IPS-18c (cell line): ENCODE data around the gene CLTC.

Experiments used
- H3K4me3 ChIP-seq: 2 replicates; pipeline ENCODE4 v1.7.0; 2013; ENCODE audit warnings: low read depth, mild to moderate bottlenecking, low read length, moderate library complexity; ENCODE audit not compliant: insufficient read depth
- H3K9me3 ChIP-seq: one replicate; pipeline ENCODE4 v1.6.1; 2013; ENCODE audit warnings: mild to moderate bottlenecking, low read length, moderate library complexity; ENCODE audit not compliant: control insufficient read depth, insufficient read depth

The CLTC gene

DNA sequence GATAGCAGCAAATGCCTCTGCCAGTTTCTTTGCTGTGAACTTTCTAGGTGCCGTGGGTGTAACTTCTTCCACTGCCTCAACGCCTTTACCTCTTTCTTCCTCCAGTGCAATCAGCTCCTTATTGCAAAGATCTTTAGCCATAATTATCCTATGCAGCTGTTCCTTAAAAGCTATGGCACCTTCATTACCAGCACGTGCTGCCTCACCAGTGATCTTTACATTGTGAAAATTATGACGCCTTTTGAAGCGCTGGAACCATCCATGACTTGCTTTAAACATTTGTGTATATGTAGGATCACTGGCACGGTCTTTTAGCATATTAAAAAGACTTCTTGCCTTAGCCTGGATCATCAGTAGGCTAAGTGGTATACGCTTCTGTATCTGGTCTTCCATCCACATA, 79.5 kb downstream of the CLTC start:
- Histone ChIP-seq H3K9me3 (no peaks in the 10 kb centered on the region), H3K4me3 (no peak overlapping the region)

DNA sequence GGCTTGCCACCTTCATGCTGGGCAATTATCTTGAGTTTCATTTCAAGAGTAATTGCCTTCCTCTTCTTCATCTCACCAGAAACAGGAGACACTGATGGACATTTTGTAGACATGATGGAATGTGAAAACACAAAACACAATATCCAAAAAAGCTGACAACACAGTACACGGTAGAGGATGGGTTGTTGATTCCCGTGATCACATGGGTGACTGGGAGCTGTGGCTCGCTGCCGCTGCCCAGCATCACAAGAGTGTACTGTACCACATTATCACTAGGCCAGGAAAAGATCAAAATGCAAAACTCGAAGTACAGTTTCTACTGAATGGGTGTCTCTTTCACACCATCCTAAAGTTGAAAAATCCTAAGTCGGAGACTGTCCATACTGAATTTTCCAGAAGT, 80.1 kb downstream of the CLTC start:
- H3K9me3 ChIP-seq = no peaks in the 10 kb centered on the region
- H3K4me3 ChIP-seq = no peak overlapping the region

DNA sequence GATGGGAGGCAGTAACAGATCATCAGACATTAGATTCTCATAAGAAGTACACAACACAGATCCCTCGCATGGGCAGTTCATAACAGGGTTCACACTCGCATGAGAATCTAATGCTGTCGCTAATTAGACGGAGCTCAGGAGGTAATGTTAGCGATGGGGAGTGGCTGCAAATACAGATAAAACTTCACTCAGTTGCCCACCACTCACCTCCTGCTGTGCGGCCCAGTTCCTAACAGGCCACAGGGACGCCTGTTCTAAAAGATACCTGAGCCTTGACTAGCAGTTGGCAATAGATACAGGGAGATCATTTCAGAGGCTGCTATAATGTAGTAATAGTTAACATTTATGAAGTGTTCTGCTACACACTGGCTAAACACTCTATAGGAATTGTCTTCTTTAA, 82.6 kb downstream of the CLTC start:
- H3K4me3 ChIP-seq = no peak overlapping the region
- no peaks in the 10 kb centered on the region for H3K9me3 ChIP-seq

DNA sequence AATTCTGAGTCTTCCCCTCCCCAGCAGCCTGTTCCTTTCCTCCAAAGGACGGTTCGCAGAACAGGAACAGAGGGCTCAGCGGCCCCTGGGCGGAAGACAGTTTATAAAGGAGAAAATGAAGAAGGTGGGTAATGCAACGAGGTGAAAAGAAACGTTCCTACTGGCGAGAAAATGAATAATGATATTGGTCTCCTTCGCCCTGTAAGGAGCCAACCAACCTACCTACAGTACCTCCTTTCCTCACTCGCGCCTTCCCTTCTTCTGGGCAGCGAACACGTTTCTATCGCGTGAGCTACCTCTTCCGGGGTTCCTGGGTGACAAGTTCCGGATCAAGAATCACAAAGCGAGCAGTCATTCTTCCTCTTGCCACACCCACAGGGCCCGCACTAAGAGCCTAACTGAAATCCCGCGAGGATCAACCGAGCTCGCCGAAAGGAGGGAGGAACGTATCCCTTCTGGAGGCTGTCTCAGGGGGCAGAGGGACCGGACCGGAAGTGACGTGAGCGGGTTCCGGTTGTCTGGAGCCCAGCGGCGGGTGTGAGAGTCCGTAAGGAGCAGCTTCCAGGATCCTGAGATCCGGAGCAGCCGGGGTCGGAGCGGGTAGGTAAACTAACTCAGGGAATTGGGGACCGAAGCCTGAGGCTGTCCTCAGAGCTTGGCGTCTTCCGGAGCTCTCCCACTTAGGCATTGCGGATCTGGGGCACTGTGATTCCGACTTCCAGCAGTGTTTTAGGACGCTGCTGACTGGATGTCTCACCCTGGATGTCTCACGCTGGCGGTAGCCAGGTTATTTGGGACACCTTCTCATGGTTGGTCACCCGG, 87.7 kb downstream of the CLTC start, which contains the start of the genes PTRH2 and VMP1:
Gene PTRH2 (minus strand): TSS at position 282 of the 822 bp plus-strand sequence. CDS start 9,452 bp downstream, outside the sequence.
Gene VMP1 (plus strand): TSS at position 506 of the 822 bp plus-strand sequence. CDS start 23,793 bp downstream, outside the sequence.
- no peaks in the 10 kb centered on the region for H3K9me3 ChIP-seq
- H3K4me3 ChIP-seq = peak within 1 kb of the TSS; percentile 98

DNA sequence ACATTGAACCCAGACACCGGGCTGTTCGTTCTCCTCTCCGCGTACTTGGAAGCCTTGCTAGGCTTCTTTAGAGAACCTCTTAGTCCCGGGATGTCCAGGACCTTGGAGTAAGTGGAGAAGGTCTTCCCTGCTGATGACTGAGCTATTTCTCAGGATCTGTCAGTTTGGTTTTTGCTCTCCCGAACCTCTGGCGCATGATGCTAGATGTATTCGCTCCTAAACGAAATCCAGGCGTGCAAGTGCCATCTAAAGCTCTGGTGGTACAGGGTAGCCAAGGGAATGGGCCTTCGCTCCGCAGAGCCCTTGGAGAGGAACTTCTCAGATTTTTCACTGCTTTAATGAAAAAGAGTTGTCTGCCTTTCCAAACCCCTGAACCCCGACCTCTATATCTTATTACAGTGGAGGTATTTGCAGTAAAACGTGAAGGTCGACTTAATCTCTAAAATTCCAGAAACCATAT, 88.3 kb downstream of the CLTC start:
- Histone ChIP-seq H3K9me3 (no peaks in the 10 kb centered on the region), H3K4me3 (peak overlapping the region; percentile 98)

DNA sequence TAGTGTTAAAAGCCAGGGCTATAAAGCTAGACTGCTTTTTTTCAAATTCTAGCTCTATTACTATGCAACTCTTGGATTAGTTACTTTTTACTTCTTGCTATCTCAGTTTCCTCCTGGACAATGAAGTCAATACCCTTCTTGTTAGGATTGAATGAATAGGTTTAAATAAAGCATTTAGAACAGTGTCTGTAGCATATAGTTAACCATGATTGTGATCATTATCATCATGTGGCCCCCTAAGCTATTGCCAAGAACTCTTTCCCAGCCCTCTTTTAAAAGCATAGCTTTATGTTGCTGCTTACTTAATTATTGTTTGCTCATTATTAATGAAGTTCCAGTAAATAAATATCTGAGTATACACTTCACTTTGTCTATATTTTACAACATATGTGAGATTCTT, 92.2 kb downstream of the CLTC start:
- Histone ChIP-seq H3K4me3 (no peak overlapping the region), H3K9me3 (no peaks in the 10 kb centered on the region)

DNA sequence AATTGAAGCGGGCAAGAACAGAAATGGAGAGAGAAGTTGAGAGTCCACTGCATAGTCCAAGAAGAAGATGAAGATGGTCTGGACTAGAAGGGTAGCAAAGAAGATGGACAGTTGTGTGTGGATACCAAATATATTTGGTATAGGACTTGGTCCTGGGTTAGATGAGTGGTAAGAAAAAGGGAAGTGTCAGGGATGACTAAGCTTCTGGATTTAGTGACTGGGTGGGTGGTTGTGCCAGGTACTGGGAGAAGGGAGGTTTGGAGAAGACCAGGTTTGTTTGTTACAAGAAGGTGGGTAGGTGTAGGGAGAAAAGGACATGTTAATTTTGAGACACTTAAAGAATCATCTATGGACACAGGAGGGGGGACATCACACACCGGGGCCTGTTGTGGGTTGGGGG, 93.2 kb downstream of the CLTC start:
- H3K4me3 ChIP-seq = no peak overlapping the region
- H3K9me3 ChIP-seq = no peaks in the 10 kb centered on the region

DNA sequence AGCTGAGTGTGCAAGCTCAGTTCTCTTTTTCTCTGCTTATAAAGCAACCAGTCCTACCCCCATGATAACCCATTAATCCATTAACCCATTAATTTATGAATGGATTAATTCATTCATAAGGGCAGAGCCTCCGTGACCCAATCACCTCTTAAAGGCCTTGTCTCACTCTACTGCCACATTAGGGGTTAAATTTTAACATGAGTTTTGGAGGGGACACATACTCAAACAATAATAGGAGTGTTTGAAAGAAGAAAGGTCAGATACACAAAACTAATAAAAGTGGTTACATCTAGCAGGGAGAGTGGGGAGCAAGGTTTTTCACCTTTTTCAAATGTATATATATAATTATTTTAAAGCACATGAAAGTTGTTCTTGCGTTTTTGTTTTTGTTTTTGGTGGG, 94.6 kb downstream of the CLTC start:
- H3K9me3 ChIP-seq = no peaks in the 10 kb centered on the region
- H3K4me3 ChIP-seq = no peak overlapping the region

DNA sequence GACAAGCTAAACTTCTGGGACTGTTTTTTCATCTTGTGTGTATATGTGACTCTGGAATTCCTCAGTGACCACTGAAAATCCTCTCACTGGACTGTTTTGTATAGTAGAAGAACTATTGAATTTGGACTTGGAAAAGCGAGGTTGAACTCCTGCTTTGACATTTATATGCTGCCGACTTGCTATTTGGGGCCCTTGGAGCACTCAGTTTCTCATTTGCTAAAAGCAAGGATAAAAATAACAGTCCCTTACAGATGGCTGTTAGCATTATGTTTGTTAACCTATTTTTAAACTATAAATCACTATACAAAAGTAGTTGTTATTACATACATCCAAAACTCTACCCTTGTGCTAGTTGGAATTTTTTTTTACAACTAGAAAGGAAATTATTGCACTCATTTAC, 96.7 kb downstream of the CLTC start:
- Histone ChIP-seq H3K4me3 (no peak overlapping the region), H3K9me3 (no peaks in the 10 kb centered on the region)

DNA sequence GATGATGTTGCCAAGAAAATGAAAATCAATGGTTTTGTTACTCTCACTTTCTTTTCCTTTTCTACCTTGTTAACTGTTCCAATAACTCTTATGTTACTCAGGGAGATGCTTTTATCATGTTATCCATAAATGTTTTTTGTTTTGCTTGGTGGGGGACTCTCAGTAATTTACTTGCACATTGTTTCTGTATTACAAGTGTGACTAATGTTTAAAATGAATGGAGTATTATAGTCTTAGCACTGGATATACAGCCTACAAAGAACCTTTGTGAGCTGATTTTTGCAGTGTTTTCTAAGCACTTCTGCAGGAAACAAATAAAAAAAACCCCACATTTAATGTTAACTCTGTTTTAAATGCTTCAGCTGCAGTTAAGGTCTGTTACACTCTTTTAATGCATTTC, 99.8 kb downstream of the CLTC start:
- H3K9me3 ChIP-seq = no peaks in the 10 kb centered on the region
- H3K4me3 ChIP-seq = no peak overlapping the region

DNA sequence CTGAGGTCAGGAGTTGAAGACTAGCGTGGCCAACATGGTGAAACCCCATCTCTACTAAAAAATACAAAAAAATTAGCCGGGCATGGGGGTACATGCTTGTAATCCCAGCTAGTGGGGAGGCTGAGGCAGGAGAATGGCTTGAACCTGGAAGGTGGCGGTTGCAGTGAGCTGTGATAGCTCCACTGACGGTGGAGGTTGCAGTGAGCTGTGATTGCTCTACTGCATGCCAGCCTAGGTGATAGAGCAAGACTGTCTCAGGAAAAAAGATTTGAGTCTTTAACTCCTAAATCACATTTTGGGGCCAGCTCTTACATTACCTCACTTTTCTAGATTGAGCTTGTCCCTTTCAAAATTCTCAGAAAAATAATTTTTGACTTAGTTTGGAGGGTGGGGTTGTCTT, 102.9 kb downstream of the CLTC start:
- no peak overlapping the region for H3K4me3 ChIP-seq
- no peaks in the 10 kb centered on the region for H3K9me3 ChIP-seq

DNA sequence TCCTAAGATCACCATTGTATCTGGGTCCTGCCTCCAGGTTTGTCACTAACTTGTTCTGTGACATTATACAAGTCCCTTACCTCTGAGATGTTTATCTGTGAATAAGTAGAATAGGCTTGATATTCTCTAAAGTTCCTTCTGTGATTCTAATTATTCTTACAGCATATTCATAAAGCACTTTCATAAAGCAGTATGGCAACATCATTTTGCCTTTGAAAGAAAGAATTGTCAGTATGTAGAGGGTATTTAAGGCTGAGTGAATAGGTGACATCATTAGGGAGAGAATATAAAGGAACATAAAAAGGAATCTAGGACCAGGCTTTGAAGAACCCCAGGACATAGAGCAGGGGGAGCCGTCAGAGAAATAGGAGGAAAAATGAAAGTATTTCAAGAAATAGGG, 103.3 kb downstream of the CLTC start:
- Histone ChIP-seq H3K4me3 (no peak overlapping the region), H3K9me3 (no peaks in the 10 kb centered on the region)

DNA sequence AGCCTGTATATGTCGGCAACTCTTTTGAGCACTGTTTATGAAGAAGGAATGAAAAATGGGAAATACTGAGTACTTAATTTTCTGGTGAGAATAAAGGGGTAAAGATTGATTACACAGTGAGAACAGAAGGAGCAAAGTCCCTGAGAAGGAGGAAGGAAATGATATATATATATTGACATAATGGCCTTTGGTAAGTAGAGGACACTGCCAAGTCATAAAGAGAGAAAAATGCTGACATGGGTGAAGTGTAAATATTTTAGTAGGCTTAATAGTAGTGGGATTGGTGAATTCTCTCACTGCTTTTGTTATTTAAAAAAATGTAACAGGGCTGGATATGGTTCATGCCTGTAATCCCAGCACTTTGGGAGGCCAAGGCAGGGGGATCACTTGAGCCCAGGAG, 103.9 kb downstream of the CLTC start:
- Histone ChIP-seq H3K4me3 (no peak overlapping the region), H3K9me3 (no peaks in the 10 kb centered on the region)

DNA sequence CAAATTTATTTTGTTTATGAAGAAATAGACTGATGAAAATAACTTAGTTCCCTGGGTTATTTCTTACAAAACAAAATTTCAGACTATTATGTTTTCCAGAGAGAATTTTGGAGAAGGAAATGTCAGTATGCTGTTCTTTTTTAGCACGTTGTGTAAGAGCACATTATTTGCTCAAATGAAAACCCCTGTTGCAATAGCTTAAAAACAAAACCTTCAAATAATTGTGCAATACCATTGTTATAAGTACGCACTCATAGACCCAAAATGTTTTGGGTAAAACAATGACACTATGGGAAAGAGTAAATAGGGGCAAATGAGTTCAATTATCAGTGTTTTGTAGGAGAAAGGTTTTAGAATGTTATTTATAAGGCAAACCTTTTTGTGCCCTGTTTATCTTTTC, 106.0 kb downstream of the CLTC start:
- H3K4me3 ChIP-seq = no peak overlapping the region
- H3K9me3 ChIP-seq = no peaks in the 10 kb centered on the region

DNA sequence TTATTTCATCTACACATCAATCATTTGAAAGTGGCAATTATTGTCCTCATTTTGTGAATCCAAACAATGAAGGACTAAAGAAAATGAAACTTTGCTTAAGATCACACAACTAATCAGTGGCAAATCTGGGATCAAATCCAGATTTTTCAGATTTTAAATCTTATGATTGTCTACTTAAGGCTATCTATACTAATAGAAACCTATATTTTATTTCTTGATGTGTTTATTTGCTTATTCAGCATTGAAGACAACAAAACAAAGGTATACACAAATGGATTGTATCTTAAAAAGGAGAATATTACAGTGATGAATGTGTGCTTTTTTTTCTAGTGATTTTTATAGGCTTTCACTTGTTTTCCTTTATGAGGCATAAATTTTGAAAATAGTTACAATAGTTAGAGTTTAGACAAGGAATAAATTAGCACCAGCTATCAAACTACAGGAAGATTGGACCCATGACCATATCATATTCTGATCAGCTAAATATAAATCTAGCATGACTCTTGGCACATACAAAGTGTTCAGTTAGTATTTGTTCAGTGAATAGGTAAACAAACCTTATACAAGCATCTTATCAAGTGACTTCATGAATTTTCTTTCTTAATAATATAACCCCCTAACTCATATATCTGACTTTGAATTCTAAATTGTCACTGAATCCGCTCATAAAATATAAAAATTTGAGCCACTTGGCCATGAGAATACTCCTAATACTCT, 108.3 kb downstream of the CLTC start:
- Histone ChIP-seq H3K4me3 (no peak overlapping the region), H3K9me3 (no peaks in the 10 kb centered on the region)

DNA sequence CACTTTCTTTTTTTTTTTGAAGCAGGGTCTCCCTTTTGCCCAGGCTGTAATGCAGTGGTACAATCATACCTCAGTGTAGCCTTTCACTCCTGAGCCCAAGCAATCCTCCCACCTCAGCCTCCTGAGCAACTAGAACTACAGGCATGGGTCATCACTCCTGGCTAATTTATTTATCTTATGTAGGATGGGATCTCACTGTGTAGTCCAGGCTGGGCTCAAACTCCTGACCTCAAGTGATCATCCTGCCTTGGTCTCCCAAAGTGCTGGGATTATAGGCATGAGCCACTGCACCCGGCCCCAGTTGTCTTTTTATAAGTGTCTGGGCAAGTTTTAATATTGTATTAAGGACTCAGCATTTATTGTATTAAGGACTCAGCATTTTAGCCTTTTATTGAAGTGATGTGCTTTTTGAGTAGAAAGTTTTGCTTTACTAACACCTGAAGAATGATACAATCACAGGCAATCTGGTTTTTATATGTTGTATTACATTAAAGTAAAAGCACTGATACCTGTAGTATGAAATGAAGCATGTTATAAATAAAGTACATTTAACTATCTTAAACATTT, 110.7 kb downstream of the CLTC start:
- no peaks in the 10 kb centered on the region for H3K9me3 ChIP-seq
- H3K4me3 ChIP-seq = no peak overlapping the region

DNA sequence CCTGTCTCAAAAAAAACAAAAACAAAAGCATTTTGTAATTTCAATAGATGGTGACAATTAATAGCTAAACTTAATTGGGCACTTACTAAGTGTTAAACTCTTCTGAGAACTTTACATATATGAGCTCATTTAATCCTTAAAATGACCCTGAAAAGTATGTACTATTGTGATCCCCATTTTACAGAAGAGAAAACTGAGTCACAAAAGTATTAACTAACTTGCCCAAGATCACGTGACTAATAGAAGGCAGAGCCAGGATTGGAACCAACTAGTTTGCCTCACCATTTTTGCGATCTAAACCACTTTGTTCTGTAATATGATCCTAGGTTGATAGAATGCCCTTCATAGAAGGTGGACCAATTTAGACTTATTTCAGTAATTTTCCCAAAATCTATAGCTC, 114.0 kb downstream of the CLTC start:
- no peak overlapping the region for H3K4me3 ChIP-seq
- H3K9me3 ChIP-seq = no peaks in the 10 kb centered on the region

DNA sequence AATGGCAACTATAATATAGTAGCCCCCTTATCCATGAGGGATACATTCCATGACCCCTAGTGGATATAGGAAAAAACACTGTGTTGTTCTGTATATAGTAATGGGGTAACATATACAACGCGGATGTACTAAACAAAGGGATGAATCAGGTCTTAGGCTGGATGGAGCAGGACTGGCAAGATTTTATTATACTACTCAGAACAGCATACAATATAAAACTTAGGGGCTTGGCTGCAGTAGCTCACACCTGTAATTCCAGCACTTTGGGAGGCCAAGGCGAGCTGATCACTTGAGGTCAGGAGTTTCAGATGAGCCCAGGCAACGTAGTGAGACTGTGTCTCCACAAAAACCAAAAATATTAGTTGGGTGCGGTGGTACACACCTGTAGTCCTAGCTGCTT, 114.5 kb downstream of the CLTC start:
- Histone ChIP-seq H3K9me3 (no peaks in the 10 kb centered on the region), H3K4me3 (no peak overlapping the region)
